ENCODE results near the gene PAX5.
A peak's percentile ranks its signal among the peaks of the same experiment; 100 is the strongest.

PAX5 gene

DNA sequence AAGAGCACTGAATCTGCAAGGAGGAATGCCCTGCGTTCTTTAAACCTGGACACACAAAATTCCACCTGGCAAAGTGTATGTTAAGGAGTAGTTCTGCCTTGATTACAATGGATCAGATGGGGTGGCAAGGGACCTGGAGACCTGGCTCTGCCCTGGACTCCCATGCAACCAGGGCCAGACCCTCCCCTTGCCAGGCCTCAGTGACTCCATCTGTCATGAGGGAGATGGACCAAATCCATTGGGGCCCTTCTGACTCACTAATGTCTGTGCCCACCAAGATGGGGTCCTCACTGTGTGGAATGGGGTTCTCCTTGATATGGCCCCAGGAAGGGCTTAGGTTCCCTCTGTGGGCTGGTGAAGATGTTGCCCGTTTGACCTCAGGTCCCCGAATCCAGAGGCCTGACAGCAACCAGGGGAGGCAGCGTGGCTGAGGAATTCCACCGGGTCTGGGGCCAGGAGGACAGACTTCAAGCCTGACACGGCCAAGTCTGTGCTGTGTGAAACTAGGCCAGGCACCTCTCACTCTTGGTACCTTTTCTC is 100.3 kb downstream of the PAX5 start:
- Histone ChIP-seq H3K27me3 (ENCODE audit: insufficient read depth, poor library complexity, severe bottlenecking) (no peaks in the 10 kb centered on the region), H3K4me3 (ENCODE audit: severe bottlenecking) (no peak overlapping the region), H3K36me3 (ENCODE audit: low read depth) (no peaks in the 10 kb centered on the region), H3K4me1 (ENCODE audit: insufficient read depth, poor library complexity, severe bottlenecking) (peaks cover 14% of the 10 kb centered on the region), H3K27ac (ENCODE audit: poor library complexity, severe bottlenecking) (no peak overlapping the region), H3K9me3 (ENCODE audit: severe bottlenecking) (no peaks in the 10 kb centered on the region)
- ATAC-seq (ENCODE audit: low read depth), result no peak
- TF ChIP-seq, protein P1, sequence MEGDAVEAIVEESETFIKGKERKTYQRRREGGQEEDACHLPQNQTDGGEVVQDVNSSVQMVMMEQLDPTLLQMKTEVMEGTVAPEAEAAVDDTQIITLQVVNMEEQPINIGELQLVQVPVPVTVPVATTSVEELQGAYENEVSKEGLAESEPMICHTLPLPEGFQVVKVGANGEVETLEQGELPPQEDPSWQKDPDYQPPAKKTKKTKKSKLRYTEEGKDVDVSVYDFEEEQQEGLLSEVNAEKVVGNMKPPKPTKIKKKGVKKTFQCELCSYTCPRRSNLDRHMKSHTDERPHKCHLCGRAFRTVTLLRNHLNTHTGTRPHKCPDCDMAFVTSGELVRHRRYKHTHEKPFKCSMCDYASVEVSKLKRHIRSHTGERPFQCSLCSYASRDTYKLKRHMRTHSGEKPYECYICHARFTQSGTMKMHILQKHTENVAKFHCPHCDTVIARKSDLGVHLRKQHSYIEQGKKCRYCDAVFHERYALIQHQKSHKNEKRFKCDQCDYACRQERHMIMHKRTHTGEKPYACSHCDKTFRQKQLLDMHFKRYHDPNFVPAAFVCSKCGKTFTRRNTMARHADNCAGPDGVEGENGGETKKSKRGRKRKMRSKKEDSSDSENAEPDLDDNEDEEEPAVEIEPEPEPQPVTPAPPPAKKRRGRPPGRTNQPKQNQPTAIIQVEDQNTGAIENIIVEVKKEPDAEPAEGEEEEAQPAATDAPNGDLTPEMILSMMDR (IDR thresholded peaks at IDR 0.05; ENCODE audit: poor library complexity, severe bottlenecking), result no peak
- DNase-seq (ENCODE audit: low spot score), result no peak

DNA sequence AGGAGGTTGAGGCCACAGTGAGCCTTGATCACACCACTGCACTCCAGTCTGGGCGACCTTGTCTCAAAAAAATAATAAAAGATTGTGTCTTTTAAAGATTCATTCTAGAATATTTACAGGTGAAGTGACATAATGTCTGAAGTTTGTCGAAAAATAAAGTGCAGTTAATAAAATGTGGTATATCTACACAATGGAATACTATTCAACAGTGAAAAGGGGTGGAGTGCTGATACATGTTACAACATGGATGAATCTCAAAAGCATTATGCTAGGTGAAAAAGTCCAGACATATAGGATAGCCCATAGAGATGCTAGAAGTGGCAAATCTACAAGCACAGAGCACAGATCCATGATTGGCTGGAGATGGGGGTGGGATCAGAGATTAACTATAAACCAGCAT is 101.9 kb downstream of the PAX5 start:
- ATAC-seq (ENCODE audit: low read depth), result no peak
- H3K27me3 ChIP-seq (ENCODE audit: insufficient read depth, poor library complexity, severe bottlenecking), result no peaks in the 10 kb centered on the region
- H3K4me3 ChIP-seq (ENCODE audit: severe bottlenecking), result no peak overlapping the region
- no peaks in the 10 kb centered on the region for H3K36me3 ChIP-seq (ENCODE audit: low read depth)
- H3K9me3 ChIP-seq (ENCODE audit: severe bottlenecking), result no peaks in the 10 kb centered on the region
- H3K4me1 ChIP-seq (ENCODE audit: insufficient read depth, poor library complexity, severe bottlenecking), result peaks cover 14% of the 10 kb centered on the region
- DNase-seq (ENCODE audit: low spot score), result no peak
- TF ChIP-seq, protein P1 (IDR thresholded peaks at IDR 0.05; ENCODE audit: poor library complexity, severe bottlenecking), result no peak
- H3K27ac ChIP-seq (ENCODE audit: poor library complexity, severe bottlenecking), result no peak overlapping the region

DNA sequence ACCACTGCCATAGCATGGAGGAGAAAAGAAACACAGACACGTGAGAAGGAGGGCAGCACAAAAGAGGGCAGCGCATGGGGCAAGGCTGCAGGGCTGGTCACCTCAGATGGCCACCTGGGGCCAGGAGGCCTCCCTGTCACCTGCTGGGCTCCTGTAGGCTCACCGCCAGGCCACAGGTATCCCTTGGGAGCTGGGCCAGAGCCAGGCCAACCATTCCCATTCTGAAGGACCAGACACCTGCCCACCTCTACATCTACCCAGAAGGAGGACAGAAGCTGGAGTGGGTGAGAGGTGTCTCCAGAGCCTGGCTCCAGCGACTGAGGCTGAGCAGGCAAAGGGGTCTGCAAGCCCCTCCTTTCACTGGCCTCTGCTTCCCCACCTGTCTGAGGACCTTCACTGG is 103.1 kb downstream of the PAX5 start:
- no peaks in the 10 kb centered on the region for H3K27me3 ChIP-seq (ENCODE audit: insufficient read depth, poor library complexity, severe bottlenecking)
- H3K4me3 ChIP-seq (ENCODE audit: severe bottlenecking), result no peak overlapping the region
- ATAC-seq (ENCODE audit: low read depth) (no peak), DNase-seq (ENCODE audit: low spot score) (no peak)
- no peaks in the 10 kb centered on the region for H3K9me3 ChIP-seq (ENCODE audit: severe bottlenecking)
- H3K27ac ChIP-seq (ENCODE audit: poor library complexity, severe bottlenecking), result no peak overlapping the region
- TF ChIP-seq, protein P1 (IDR thresholded peaks at IDR 0.05; ENCODE audit: poor library complexity, severe bottlenecking), result no peak
- H3K4me1 ChIP-seq (ENCODE audit: insufficient read depth, poor library complexity, severe bottlenecking), result peaks cover 3% of the 10 kb centered on the region
- H3K36me3 ChIP-seq (ENCODE audit: low read depth), result no peaks in the 10 kb centered on the region

DNA sequence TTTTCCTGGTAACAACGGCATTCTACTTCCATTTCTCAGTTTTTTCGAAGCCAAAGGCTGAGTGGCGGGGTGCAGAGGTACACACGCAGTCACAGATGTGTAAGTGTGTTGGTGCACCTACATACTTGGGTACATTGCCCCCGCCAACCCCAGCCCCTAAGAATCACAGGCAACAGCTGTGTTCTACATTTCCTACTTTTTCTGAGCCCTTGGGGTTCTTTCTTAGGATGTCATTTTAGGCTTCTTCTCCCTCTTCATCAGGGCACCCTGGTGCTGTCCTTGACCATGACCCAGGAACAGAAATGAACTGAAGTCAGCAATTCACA is 104.8 kb downstream of the PAX5 start:
- Histone ChIP-seq H3K9me3 (ENCODE audit: severe bottlenecking) (no peaks in the 10 kb centered on the region), H3K36me3 (ENCODE audit: low read depth) (no peaks in the 10 kb centered on the region), H3K4me1 (ENCODE audit: insufficient read depth, poor library complexity, severe bottlenecking) (peaks cover 9% of the 10 kb centered on the region), H3K27me3 (ENCODE audit: insufficient read depth, poor library complexity, severe bottlenecking) (no peaks in the 10 kb centered on the region), H3K4me3 (ENCODE audit: severe bottlenecking) (no peak overlapping the region), H3K27ac (ENCODE audit: poor library complexity, severe bottlenecking) (no peak overlapping the region)
- DNase-seq (ENCODE audit: low spot score), result no peak
- no peak for ATAC-seq (ENCODE audit: low read depth)
- TF ChIP-seq, protein P1 (IDR thresholded peaks at IDR 0.05; ENCODE audit: poor library complexity, severe bottlenecking), result no peak

DNA sequence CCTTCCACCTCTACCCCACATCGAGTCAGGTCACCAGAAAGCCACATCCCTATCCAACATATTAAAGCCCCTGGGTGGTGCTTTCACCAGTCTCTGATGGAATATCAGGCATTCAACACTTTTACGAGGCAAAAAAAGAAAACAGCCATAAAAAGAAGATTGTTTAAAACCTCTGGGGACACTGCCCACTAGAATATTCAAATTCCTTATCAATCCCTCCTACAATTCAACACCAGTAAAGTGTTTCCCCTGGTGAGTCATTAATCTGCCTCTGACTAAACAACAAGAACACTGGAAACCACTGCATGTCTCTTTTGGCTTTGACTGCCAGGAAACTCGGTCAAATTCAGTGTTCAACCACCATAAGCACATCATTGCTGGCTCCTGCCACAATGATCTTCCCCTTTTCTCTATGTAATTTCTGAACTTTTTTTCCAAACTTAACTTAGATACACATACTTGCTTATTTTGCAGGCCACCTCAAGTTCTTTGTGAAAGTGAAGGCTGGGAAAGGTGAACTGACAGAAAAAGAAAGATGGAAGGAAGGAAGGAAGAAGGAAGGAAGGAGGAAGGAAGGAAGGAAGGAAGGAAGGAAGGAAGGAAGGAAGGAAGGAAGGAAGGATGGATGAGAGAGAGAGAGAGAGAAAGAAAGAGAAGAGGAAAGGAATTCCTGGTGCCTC is 105.3 kb downstream of the PAX5 start:
- Histone ChIP-seq H3K9me3 (ENCODE audit: severe bottlenecking) (no peaks in the 10 kb centered on the region), H3K27ac (ENCODE audit: poor library complexity, severe bottlenecking) (no peak overlapping the region), H3K4me3 (ENCODE audit: severe bottlenecking) (no peak overlapping the region), H3K4me1 (ENCODE audit: insufficient read depth, poor library complexity, severe bottlenecking) (peaks cover 14% of the 10 kb centered on the region), H3K27me3 (ENCODE audit: insufficient read depth, poor library complexity, severe bottlenecking) (no peaks in the 10 kb centered on the region), H3K36me3 (ENCODE audit: low read depth) (no peaks in the 10 kb centered on the region)
- ATAC-seq (ENCODE audit: low read depth) (peak; percentile 68), DNase-seq (ENCODE audit: low spot score) (no peak)
- TF ChIP-seq, protein P1 (IDR thresholded peaks at IDR 0.05; ENCODE audit: poor library complexity, severe bottlenecking), result no peak

Data from RWPE2 (cell line).